ENCODE results near the gene RARB. TPM values are rescaled to one million over a fixed set of nuclear protein-coding genes. Genes with fewer than 3 reads are reported as not detected.

The RARB gene
- total and polyA plus RNA-seq, 4 donors = 1.5 to 24.5 (median 4.1) TPM

DNA sequence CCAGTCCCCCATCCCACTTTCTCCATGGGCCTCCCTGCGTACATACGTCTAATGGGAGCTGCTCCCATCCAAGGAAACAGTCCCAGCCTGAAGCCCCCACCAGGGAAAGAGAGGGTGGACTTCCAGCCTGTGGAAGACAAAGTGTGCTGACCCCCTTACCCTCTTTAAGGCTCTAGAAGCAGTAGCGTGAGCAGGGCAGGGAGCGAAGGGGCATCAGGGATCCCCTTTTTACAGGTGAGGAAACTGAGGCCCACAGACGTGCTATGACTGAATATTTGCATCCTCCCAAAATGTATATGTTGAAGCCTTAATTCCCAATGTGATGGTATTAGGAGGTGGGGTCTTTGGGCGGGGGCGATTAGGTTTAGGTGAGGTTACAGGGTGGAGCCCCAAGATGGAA, 153.3 kb downstream of the RARB start:
- DNase-seq (no peak), ATAC-seq (ENCODE audit: insufficient read depth, low FRiP score) (no peak)
- H3K9ac ChIP-seq (ENCODE audit: insufficient read depth in 1 of 2, low read length in 2 of 2) = no peak overlapping the region
- peaks cover 0 to 3% (median 0%) of the 10 kb centered on the region in 5 donors for H3K4me1 ChIP-seq (ENCODE audit: control insufficient read depth in 5 of 5, insufficient read depth in 5 of 5, low read length in 5 of 5)
- TF ChIP-seq, protein P1, sequence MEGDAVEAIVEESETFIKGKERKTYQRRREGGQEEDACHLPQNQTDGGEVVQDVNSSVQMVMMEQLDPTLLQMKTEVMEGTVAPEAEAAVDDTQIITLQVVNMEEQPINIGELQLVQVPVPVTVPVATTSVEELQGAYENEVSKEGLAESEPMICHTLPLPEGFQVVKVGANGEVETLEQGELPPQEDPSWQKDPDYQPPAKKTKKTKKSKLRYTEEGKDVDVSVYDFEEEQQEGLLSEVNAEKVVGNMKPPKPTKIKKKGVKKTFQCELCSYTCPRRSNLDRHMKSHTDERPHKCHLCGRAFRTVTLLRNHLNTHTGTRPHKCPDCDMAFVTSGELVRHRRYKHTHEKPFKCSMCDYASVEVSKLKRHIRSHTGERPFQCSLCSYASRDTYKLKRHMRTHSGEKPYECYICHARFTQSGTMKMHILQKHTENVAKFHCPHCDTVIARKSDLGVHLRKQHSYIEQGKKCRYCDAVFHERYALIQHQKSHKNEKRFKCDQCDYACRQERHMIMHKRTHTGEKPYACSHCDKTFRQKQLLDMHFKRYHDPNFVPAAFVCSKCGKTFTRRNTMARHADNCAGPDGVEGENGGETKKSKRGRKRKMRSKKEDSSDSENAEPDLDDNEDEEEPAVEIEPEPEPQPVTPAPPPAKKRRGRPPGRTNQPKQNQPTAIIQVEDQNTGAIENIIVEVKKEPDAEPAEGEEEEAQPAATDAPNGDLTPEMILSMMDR (IDR thresholded peaks at IDR 0.05; ENCODE audit: control extremely low read depth, extremely low read depth) = no peak
- H3K27me3 ChIP-seq (ENCODE audit: control insufficient read depth in 3 of 3, insufficient read depth in 3 of 3, low read length in 2 of 3) = no peaks in the 10 kb centered on the region
- no peak overlapping the region for H3K4me3 ChIP-seq
- peaks cover 0 to 5% (median 2%) of the 10 kb centered on the region in 4 donors for H3K9me3 ChIP-seq (ENCODE audit: control insufficient read depth in 4 of 4, insufficient read depth in 3 of 4, low read length in 3 of 4)
- H3K36me3 ChIP-seq (ENCODE audit: control insufficient read depth in 4 of 4, insufficient read depth in 4 of 4, low read length in 4 of 4) = peaks cover 0 to 28% (median 13%) of the 10 kb centered on the region in 4 donors
- 96 to 98% methylated on average over 7 of the region's 7 CpGs for WGBS, 2 donors
- H3K27ac ChIP-seq (ENCODE audit: low read depth in 1 of 2, low read length in 1 of 2) = no peak overlapping the region

DNA sequence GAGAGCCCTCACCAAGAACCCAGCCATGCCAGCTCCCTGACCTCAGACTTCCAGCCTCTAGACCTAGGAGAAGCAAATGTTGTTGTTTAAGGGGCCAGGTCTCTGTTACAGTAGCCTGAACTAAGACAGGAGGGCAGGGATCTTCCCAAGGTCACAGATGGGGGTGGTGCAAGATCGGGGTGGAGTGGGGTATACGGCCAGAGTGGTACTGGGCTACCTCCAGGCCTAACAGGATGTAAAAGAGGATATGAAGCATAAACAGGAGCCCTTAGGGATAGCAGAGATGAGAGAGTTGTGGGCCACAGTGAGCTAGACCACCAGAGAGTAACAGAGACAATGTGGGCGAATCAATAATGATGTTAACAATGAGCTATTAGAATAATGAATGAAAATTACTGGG, 153.8 kb downstream of the RARB start:
- WGBS, 2 donors = 86 to 91% methylated on average over 3 of the region's 3 CpGs
- Histone ChIP-seq H3K4me3 (no peak overlapping the region), H3K9me3 (ENCODE audit: control insufficient read depth in 4 of 4, insufficient read depth in 3 of 4, low read length in 3 of 4) (peaks cover 0 to 5% (median 2%) of the 10 kb centered on the region in 4 donors), H3K27me3 (ENCODE audit: control insufficient read depth in 3 of 3, insufficient read depth in 3 of 3, low read length in 2 of 3) (no peaks in the 10 kb centered on the region), H3K4me1 (ENCODE audit: control insufficient read depth in 5 of 5, insufficient read depth in 5 of 5, low read length in 5 of 5) (peaks cover 0 to 3% (median 0%) of the 10 kb centered on the region in 5 donors), H3K36me3 (ENCODE audit: control insufficient read depth in 4 of 4, insufficient read depth in 4 of 4, low read length in 4 of 4) (peaks cover 0 to 28% (median 12%) of the 10 kb centered on the region in 4 donors), H3K9ac (ENCODE audit: insufficient read depth in 1 of 2, low read length in 2 of 2) (no peak overlapping the region), H3K27ac (ENCODE audit: low read depth in 1 of 2, low read length in 1 of 2) (no peak overlapping the region)
- ATAC-seq (ENCODE audit: insufficient read depth, low FRiP score) = no peak
- TF ChIP-seq, protein P1 (IDR thresholded peaks at IDR 0.05; ENCODE audit: control extremely low read depth, extremely low read depth) = no peak
- no peak for DNase-seq

DNA sequence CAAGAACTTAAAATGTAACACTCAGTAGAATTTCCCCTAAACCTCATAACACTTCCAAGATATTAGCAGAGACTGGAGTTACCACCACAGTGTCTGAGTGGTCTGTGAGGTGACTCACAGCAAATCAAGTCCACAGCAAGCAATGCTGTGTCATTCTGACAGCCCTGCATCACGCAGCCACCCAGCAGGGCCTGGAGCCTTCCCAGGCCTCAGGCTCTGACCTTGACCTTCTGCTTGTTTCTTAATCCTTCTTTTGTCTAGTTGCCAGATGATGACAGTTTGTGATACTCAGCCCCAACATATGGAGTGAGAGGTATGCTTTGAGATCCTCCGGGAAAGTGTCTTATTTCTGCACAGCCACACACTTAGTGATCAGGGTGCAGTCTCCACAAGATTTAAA, 154.2 kb downstream of the RARB start:
- WGBS, 2 donors = 87 to 91% methylated on average over 2 of the region's 2 CpGs

More for the DNA sequence above, 154.2 kb downstream of the RARB start:
- H3K4me1 ChIP-seq (ENCODE audit: control insufficient read depth in 5 of 5, insufficient read depth in 5 of 5, low read length in 5 of 5) = peaks cover 0 to 3% (median 0%) of the 10 kb centered on the region in 5 donors
- H3K27me3 ChIP-seq (ENCODE audit: control insufficient read depth in 3 of 3, insufficient read depth in 3 of 3, low read length in 2 of 3) = no peaks in the 10 kb centered on the region
- TF ChIP-seq, protein P1 (IDR thresholded peaks at IDR 0.05; ENCODE audit: control extremely low read depth, extremely low read depth) = no peak
- H3K9ac ChIP-seq (ENCODE audit: insufficient read depth in 1 of 2, low read length in 2 of 2) = no peak overlapping the region
- no peak overlapping the region for H3K4me3 ChIP-seq
- H3K36me3 ChIP-seq (ENCODE audit: control insufficient read depth in 4 of 4, insufficient read depth in 4 of 4, low read length in 4 of 4) = peaks cover 0 to 28% (median 12%) of the 10 kb centered on the region in 4 donors
- no peak overlapping the region for H3K27ac ChIP-seq (ENCODE audit: low read depth in 1 of 2, low read length in 1 of 2)
- peaks cover 0 to 5% (median 2%) of the 10 kb centered on the region in 4 donors for H3K9me3 ChIP-seq (ENCODE audit: control insufficient read depth in 4 of 4, insufficient read depth in 3 of 4, low read length in 3 of 4)
- ATAC-seq (ENCODE audit: insufficient read depth, low FRiP score) (no peak), DNase-seq (no peak)
